ENCODE results near the gene ANKH. TPM values are rescaled to one million over a fixed set of nuclear protein-coding genes. Genes with fewer than 3 reads are reported as not detected.

ANKH gene
- total and polyA plus RNA-seq, 2 of the 13 experiments (the other 11 are each of a cell fraction or from before 2014, with no cell fraction given): 25.0 to 36.0 TPM

DNA sequence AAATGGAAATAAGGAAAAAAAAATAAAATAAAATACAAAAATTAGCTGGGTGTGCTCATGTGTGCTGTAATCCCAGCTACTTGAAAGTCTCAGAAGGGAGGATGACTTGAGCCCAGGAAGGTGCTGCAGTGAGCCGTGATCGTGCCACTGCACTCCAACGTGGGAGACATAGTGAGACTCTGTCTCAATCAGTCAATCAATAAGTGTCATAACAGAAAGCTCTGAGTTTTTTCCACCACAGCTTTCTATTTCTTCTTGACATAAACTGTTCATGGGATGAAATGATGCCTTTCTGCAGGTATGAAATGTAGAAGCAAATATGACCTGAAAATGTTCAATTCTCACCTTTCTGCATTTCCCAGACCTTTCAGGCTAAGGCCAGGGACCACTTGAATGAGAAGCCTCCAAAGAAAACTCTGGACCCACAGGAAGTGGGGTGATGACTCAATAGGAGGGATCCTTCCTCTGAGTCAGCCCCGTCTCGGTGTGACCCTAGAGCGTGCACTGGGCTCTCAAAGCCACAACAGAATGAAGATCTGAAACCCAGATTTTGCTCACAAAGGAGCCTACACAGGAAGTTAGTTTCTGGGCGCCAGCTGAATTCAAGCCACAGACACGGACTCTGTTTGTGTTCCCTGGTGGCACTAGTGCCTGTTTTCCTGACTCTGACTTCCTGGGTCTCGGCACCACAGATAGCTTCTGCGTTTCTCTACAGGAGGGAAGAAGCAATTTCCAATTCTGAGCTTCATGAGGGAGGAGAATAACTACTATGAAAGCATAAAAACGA is 62.0 kb downstream of the ANKH start (continued):
- no peak for TF ChIP-seq ATF6 (CRISPR knock-in tag; conservative IDR thresholded peaks at IDR 0.05)
- TF ChIP-seq POGZ (CRISPR knock-in tag; IDR thresholded peaks at IDR 0.05): 0 out of 2 replicates have a peak, but pooled peaks have one; percentile 29
- TF ChIP-seq TERF1 (CRISPR knock-in tag; IDR thresholded peaks at IDR 0.05): no peak
- TF ChIP-seq HNF4G (IDR thresholded peaks at IDR 0.05; ENCODE audit: borderline replicate concordance, low read depth, low read length): no peak
- no peak for TF ChIP-seq HNF4G (CRISPR knock-in tag; IDR thresholded peaks at IDR 0.05; ENCODE audit: borderline replicate concordance, low read depth)
- TF ChIP-seq CBX1 (IDR thresholded peaks at IDR 0.05; ENCODE audit: low read depth): no peak
- TF ChIP-seq CEBPB (IDR thresholded peaks at IDR 0.05; ENCODE audit: borderline replicate concordance, low read depth, low read length): peak; percentile 10; the same call in 1 of the 2 replicates
- TF ChIP-seq, protein P1, sequence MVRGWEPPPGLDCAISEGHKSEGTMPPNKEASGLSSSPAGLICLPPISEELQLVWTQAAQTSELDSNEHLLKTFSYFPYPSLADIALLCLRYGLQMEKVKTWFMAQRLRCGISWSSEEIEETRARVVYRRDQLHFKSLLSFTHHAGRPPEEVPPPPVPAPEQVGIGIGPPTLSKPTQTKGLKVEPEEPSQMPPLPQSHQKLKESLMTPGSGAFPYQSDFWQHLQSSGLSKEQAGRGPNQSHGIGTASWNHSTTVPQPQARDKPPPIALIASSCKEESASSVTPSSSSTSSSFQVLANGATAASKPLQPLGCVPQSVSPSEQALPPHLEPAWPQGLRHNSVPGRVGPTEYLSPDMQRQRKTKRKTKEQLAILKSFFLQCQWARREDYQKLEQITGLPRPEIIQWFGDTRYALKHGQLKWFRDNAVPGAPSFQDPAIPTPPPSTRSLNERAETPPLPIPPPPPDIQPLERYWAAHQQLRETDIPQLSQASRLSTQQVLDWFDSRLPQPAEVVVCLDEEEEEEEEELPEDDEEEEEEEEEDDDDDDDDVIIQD (CRISPR knock-in tag; IDR thresholded peaks at IDR 0.05; ENCODE audit: low read depth): peak; percentile 89; the same call in 1 of the 2 replicates
- TF ChIP-seq CEBPG (CRISPR knock-in tag; IDR thresholded peaks at IDR 0.05): peak; percentile 43
- TF ChIP-seq ZFP41 (CRISPR knock-in tag; IDR thresholded peaks at IDR 0.05; ENCODE audit: borderline replicate concordance): no peak
- no peak for TF ChIP-seq HMGXB3 (CRISPR knock-in tag; IDR thresholded peaks at IDR 0.05; ENCODE audit: borderline replicate concordance)
- TF ChIP-seq RBM39 (IDR thresholded peaks at IDR 0.05; ENCODE audit: low read depth, low read length, poor library complexity, severe bottlenecking): no peak
- peak; percentile 23; the same call in 1 of the 2 replicates for TF ChIP-seq SAP130 (CRISPR knock-in tag; IDR thresholded peaks at IDR 0.05; ENCODE audit: low read depth)
- no peak for TF ChIP-seq ZNF768 (CRISPR knock-in tag; IDR thresholded peaks at IDR 0.05)
- TF ChIP-seq MLX (CRISPR knock-in tag; IDR thresholded peaks at IDR 0.05): no peak
- TF ChIP-seq RXRB (CRISPR knock-in tag; IDR thresholded peaks at IDR 0.05; ENCODE audit: borderline replicate concordance): peak; percentile 40; the same call in 1 of the 2 replicates
- TF ChIP-seq ZNF547 (CRISPR knock-in tag; IDR thresholded peaks at IDR 0.05): no peak
